Stomach (tissue), 9 donors: Measurements from ENCODE around the gene GCSAM. TPM values are rescaled to one million over a fixed set of nuclear protein-coding genes. Genes with fewer than 3 reads are reported as not detected.

Source experiments
- DNase-seq, 2 donors: peaks; one replicate each; pipeline versions ENCODE4 v3.0.0 to v3.0.0-alpha.2; 2013 to 2019
- H3K27ac ChIP-seq, 5 donors: fragments of 200-600 bp in 4 of 5; sonication (generic) in 4 of 5; one replicate each; pipeline ENCODE4 v1.5.1; 2013 to 2019; ENCODE audit warnings: mild to moderate bottlenecking in 1 of 5, moderate library complexity in 1 of 5
- H3K27me3 ChIP-seq, 3 donors: fragments of 200-600 bp; sonication (generic); one replicate each; pipeline ENCODE4 v1.5.1; 2017 to 2019; ENCODE audit warnings: mixed run types in 1 of 3
- H3K36me3 ChIP-seq, 4 donors: fragments of 200-600 bp; sonication (generic); 1 replicate in 3 of 4; 2 replicates in 1 of 4; pipeline ENCODE4 v1.5.1; 2016 to 2019
- H3K4me1 ChIP-seq, 4 donors: fragments of 200-600 bp; sonication (generic); one replicate each; pipeline ENCODE4 v1.5.1; 2016 to 2019
- H3K4me3 ChIP-seq, 4 donors: fragments of 200-600 bp; sonication (generic) in 3 of 4; one replicate each; pipeline ENCODE4 v1.5.1; 2016 to 2019; ENCODE audit warnings: mild to moderate bottlenecking in 1 of 4
- H3K9me3 ChIP-seq, 4 donors: fragments of 200-600 bp; sonication (generic); one replicate each; pipeline ENCODE4 v1.5.1; 2016 to 2019
- CTCF ChIP-seq, 7 experiments: fragments of 450-650 bp in 4 of 7; fragments of 200-600 bp in 3 of 7; sonication (generic) in 3 of 7; IDR thresholded peaks; one replicate each; pipeline ENCODE4 v1.5.1; 2016 to 2019; ENCODE audit warnings: antibody characterized with exemption in 7 of 7, control low read depth in 2 of 7, mild to moderate bottlenecking in 1 of 7
- EP300 ChIP-seq: sonication (generic); formaldehyde crosslinking; IDR thresholded peaks from one replicate; pipeline ENCODE4 v1.6.1; 2017; ENCODE audit warnings: antibody characterized with exemption
- POLR2A ChIP-seq, 4 donors: fragments of 450-650 bp; IDR thresholded peaks; one replicate each; pipeline ENCODE4 v1.6.1; 2016; ENCODE audit warnings: antibody characterized with exemption in 4 of 4, control low read depth in 2 of 4, mild to moderate bottlenecking in 1 of 4, moderate library complexity in 1 of 4
- POLR2AphosphoS5 ChIP-seq, 3 donors: sonication (generic); formaldehyde crosslinking; IDR thresholded peaks; one replicate each; pipeline ENCODE4 v1.6.1; 2016; ENCODE audit warnings: antibody characterized with exemption in 3 of 3
- WGBS, 5 donors: extraction: QIAGEN DNeasy Blood & Tissue Kit in 3 of 5; methylation state at CpG; one replicate each; pipeline versions ENCODE4 v1.1.5 to v1.1.7; 2013 to 2018; 5-methylcytosine and 5-hydroxymethylcytosine counted together
- intact Hi-C: fragments of 100-400 bp; cut with DNase I; formaldehyde crosslinking; loops from one replicate; pipeline ENCODE4 v1.15.1; 2023; ENCODE audit warnings: low total_unique reads
- polyA plus RNA-seq, 3 donors: library from polyadenylated mRNA; stranded (reverse); fragments of 200-250 nt; gene quantifications; one replicate each; pipeline ENCODE4 v1.2.3, GENCODE V29; 2013
- total RNA-seq, 5 donors: library from RNA; depleted of rRNA; stranded (reverse); fragments of >200 nt; gene quantifications; one replicate each; pipeline versions ENCODE4 v1.1.0 to v1.2.3, GENCODE V29; 2014 to 2016
- donor health status: healthy with polysubstance abuse.
- donor health status: Bipolar disorder and iron deficiency.
- donor health status: healthy.

The GCSAM gene
- total and polyA plus RNA-seq, 8 donors: 0.73 to 2.3 (median 2.3) TPM; not detected in 5

- intact Hi-C loops: no loop called here
- H3K4me3 ChIP-seq: no peak overlapping the region
- 28 to 48% (median 36%) methylated on average over 5 of the region's 5 CpGs for WGBS, 5 donors
- H3K27me3 ChIP-seq: no peaks in the 10 kb centered on the region
- no peaks in the 10 kb centered on the region for H3K9me3 ChIP-seq
- H3K36me3 ChIP-seq: peaks cover 0 to 51% (median 31%) of the 10 kb centered on the region in 4 donors
- peaks cover 0 to 6% (median 4%) of the 10 kb centered on the region in 4 donors for H3K4me1 ChIP-seq
- TF ChIP-seq CTCF (IDR thresholded peaks at IDR 0.05) (no peak), POLR2AphosphoS5 (IDR thresholded peaks at IDR 0.05) (no peak), EP300 (no peak), POLR2A (IDR thresholded peaks at IDR 0.05) (no peak)
- peak overlapping the region in 1 of 5 donors; percentile 38 for H3K27ac ChIP-seq
- peak in 1 of 2 donors; percentile 44 for DNase-seq
Observed at GRCh38 chr3:112109322-112109721, 23.7 kb downstream of the GCSAM start.

- peaks cover 0 to 54% (median 40%) of the 10 kb centered on the region in 4 donors for H3K36me3 ChIP-seq
- DNase-seq: no peak
- intact Hi-C loops: no loop called here
- H3K4me1 ChIP-seq: peaks cover 0 to 6% (median 2%) of the 10 kb centered on the region in 4 donors
- no peak overlapping the region for H3K4me3 ChIP-seq
- H3K27me3 ChIP-seq: no peaks in the 10 kb centered on the region
- H3K9me3 ChIP-seq: no peaks in the 10 kb centered on the region
- 91 to 97% (median 95%) methylated on average over 2 of the region's 2 CpGs for WGBS, 5 donors
- H3K27ac ChIP-seq: no peak overlapping the region
- no peak for TF ChIP-seq POLR2A (IDR thresholded peaks at IDR 0.05)
- no peak for TF ChIP-seq POLR2AphosphoS5 (IDR thresholded peaks at IDR 0.05)
Observed at GRCh38 chr3:112104774-112105173, 28.3 kb downstream of the GCSAM start.

- TF ChIP-seq POLR2AphosphoS5 (IDR thresholded peaks at IDR 0.05): no peak
- TF ChIP-seq EP300: no peak
- no peak for TF ChIP-seq POLR2A (IDR thresholded peaks at IDR 0.05)
- no peak for TF ChIP-seq CTCF (IDR thresholded peaks at IDR 0.05)
- no peak overlapping the region for H3K27ac ChIP-seq
- no peaks in the 10 kb centered on the region for H3K9me3 ChIP-seq
- no peak for DNase-seq
- WGBS, 5 donors: 84 to 97% (median 89%) methylated on average over 2 of the region's 2 CpGs
- intact Hi-C loops: no loop called here
- H3K36me3 ChIP-seq: peaks cover 0 to 45% (median 35%) of the 10 kb centered on the region in 4 donors
- H3K27me3 ChIP-seq: no peaks in the 10 kb centered on the region
- H3K4me3 ChIP-seq: no peak overlapping the region
- H3K4me1 ChIP-seq: peaks cover 0 to 10% (median 2%) of the 10 kb centered on the region in 4 donors
Observed at GRCh38 chr3:112101916-112102315, 31.1 kb downstream of the GCSAM start.

- 25 to 30% (median 26%) methylated on average over 4 of the region's 4 CpGs for WGBS, 5 donors
- Histone ChIP-seq H3K4me3 (no peak overlapping the region), H3K36me3 (peaks cover 0 to 10% (median 4%) of the 10 kb centered on the region in 4 donors)
Observed at GRCh38 chr3:112097378-112097777, 35.7 kb downstream of the GCSAM start.

More at GRCh38 chr3:112097378-112097777, 35.7 kb downstream of the GCSAM start:
- no peaks in the 10 kb centered on the region for H3K9me3 ChIP-seq
- peak overlapping the region in 3 of 5 donors; percentile 19 to 43 (median 22) for H3K27ac ChIP-seq
- peaks cover 0 to 18% (median 10%) of the 10 kb centered on the region in 4 donors for H3K4me1 ChIP-seq
- intact Hi-C loops: no loop called here
- TF ChIP-seq POLR2A (IDR thresholded peaks at IDR 0.05) (no peak), POLR2AphosphoS5 (IDR thresholded peaks at IDR 0.05) (peak in 1 of 3 donors; percentile 66), CTCF (IDR thresholded peaks at IDR 0.05) (no peak)
- peak; percentile 51 to 89 for DNase-seq
- no peaks in the 10 kb centered on the region for H3K27me3 ChIP-seq
